T-cell (primary cell): ENCODE results near the gene SAMD10. TPM values are rescaled to one million over a fixed set of nuclear protein-coding genes. Genes with fewer than 3 reads are reported as not detected.

Experiments
- ATAC-seq, 4 experiments: fragments of 200-7000 bp in 3 of 4; fragments of 150-1000 bp in 1 of 4; cut with Tn5 transposase; replicated peaks in 1 of 4; 1 replicate in 3 of 4; 2 replicates in 1 of 4; pipeline ENCODE4 v1.10.0; 2021; ENCODE audit warnings: moderate library complexity in 3 of 4, mild to moderate bottlenecking in 2 of 4, moderate number of reproducible peaks in 1 of 4
- CTCF ChIA-PET, 2 donors: fragments of 300-600 bp; sonication (Branson Sonifier 250); formaldehyde crosslinking; loops; one replicate each; lab custom pipeline; 2022; ENCODE audit warnings: antibody characterized with exemption in 2 of 2; lab: Charles Lee
- POLR2A ChIA-PET, 2 donors: fragments of 300-600 bp; sonication (Branson Sonifier 250); formaldehyde crosslinking; loops; one replicate each; lab custom pipeline; 2022; ENCODE audit warnings: antibody characterized with exemption in 2 of 2; lab: Charles Lee
- DNase-seq, 35 experiments: peaks; one replicate each; pipeline versions ENCODE4 v3.0.0 to v3.0.0-alpha.2; 2013 to 2023
- H3K27ac ChIP-seq: one replicate; pipeline ENCODE4 v1.5.1; 2013; ENCODE audit warnings: low read length
- H3K27me3 ChIP-seq, 2 experiments: replicated peaks in 1 of 2; 1 replicate in 1 of 2; 2 replicates in 1 of 2; pipeline versions ENCODE4 v1.6.1 to v1.7.0; 2013; ENCODE audit warnings: low read length in 1 of 2, mixed read lengths in 1 of 2; ENCODE audit not compliant: control insufficient read depth in 2 of 2, insufficient read depth in 2 of 2; ENCODE audit errors: extremely low read depth in 1 of 2
- H3K36me3 ChIP-seq, 2 donors: 1 replicate in 1 of 2; 2 replicates in 1 of 2; pipeline versions ENCODE4 v1.6.1 to v1.7.0; 2013; ENCODE audit warnings: low read length in 1 of 2; ENCODE audit not compliant: control insufficient read depth in 2 of 2, insufficient read depth in 1 of 2; ENCODE audit errors: extremely low read depth in 1 of 2
- H3K4me1 ChIP-seq, 2 experiments: 1 replicate in 1 of 2; 2 replicates in 1 of 2; pipeline versions ENCODE4 v1.6.1 to v1.7.0; 2013; ENCODE audit warnings: low read length in 2 of 2, mixed read lengths in 1 of 2; ENCODE audit not compliant: insufficient read depth in 2 of 2, control insufficient read depth in 1 of 2; ENCODE audit errors: extremely low read depth in 1 of 2
- H3K4me3 ChIP-seq, 2 donors: 1 replicate in 1 of 2; 2 replicates in 1 of 2; pipeline versions ENCODE4 v1.5.1 to v1.7.0; 2013; ENCODE audit warnings: mild to moderate bottlenecking in 2 of 2, low read length in 1 of 2, moderate library complexity in 1 of 2; ENCODE audit not compliant: control insufficient read depth in 1 of 2; ENCODE audit errors: extremely low read depth in 1 of 2
- H3K9me3 ChIP-seq: 2 replicates; pipeline ENCODE4 v1.7.0; 2013
- H3K27ac Mint-ChIP-seq, 2 donors: one replicate each; pipeline ENCODE4 v1.8.0; 2020 to 2021; ENCODE audit warnings: mild to moderate bottlenecking in 2 of 2, mixed read lengths in 2 of 2
- H3K27me3 Mint-ChIP-seq, 2 donors: one replicate each; pipeline ENCODE4 v1.8.0; 2021 to 2022; ENCODE audit warnings: mixed read lengths in 2 of 2
- H3K36me3 Mint-ChIP-seq: one replicate; pipeline ENCODE4 v1.8.0; 2021; ENCODE audit warnings: mixed read lengths
- H3K4me1 Mint-ChIP-seq, 3 donors: one replicate each; pipeline ENCODE4 v1.8.0; 2020 to 2022; ENCODE audit warnings: mixed read lengths in 3 of 3, mild to moderate bottlenecking in 1 of 3
- H3K4me3 Mint-ChIP-seq, 3 donors: one replicate each; pipeline ENCODE4 v1.8.0; 2020 to 2022; ENCODE audit warnings: mild to moderate bottlenecking in 3 of 3, mixed read lengths in 3 of 3, moderate library complexity in 3 of 3
- H3K9me3 Mint-ChIP-seq, 3 donors: one replicate each; pipeline ENCODE4 v1.8.0; 2020 to 2022; ENCODE audit warnings: mixed read lengths in 3 of 3
- WGBS: methylation state at CpG from one replicate; pipeline ENCODE4 v1.1.5; 2013; ENCODE audit warnings: missing lambda C conversion rate; ENCODE audit not compliant: insufficient coverage; 5-methylcytosine and 5-hydroxymethylcytosine counted together
- total RNA-seq, 35 experiments: library from RNA in 6 of 35; stranded (reverse) in 6 of 35; fragments of 120-200 nt in 1 of 35; gene quantifications; one replicate each; pipeline versions ENCODE4 v1.2.1 to v1.2.4 and lab custom pipeline; 2013 to 2026

SAMD10 gene
- 10 to 100 TPM; 16.1 to 30.8 (median 17.7) TPM for total RNA-seq
- total RNA-seq (2013): 7.3 TPM
- 3.0 to 21.4 (median 10.6) reads per million in 29 experiments for total RNA-seq (lab: John Stamatoyannopoulos, UW)

DNA sequence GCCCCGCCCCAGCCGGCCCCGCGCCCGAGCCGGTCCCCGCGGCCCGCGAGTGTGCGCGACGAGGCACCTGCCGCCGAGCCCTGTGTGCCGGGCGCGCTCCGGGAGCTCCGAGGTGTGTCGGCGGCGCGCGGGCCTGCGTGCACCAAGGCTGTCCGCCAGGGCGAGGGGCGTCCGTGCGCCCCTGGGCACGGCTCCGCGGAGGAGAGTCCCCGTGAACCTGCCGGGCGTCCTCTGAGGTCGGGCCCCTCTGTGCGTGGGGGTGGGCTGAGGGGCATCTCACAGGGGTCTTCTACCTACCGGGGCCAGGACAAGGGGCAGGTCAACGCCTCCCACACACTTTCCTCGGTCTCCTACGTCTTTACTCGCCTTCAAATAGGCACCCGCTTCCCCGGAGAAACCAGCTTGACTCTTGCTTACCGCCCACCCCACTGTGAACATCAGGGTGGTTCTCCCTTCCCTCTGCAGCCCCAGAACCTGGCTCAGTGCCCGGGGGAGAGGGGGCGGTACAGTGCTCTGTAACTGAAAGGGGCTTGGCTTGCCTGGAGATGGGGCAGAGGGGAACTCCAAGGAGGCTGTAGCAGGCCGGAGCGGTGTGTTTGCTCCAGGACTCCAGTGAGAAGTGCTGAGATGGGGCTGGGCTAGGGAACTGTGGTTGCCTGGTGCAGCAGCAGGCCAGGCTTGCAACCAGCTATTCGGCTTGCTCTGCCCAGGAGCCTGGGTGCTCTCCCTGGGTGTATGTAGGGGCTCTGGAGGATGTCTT lies at the start of gene SAMD10:
Gene SAMD10, minus strand, starts transcription at position 86 of the 760 bp plus-strand sequence. CDS start 175 bp downstream, outside the sequence.
- Mint-ChIP-seq H3K4me1 (peaks cover 61 to 67% (median 66%) of the 10 kb centered on the region in 3 donors), H3K27me3 (no peaks in the 10 kb centered on the region), H3K27ac (peak within 1 kb of the TSS; percentile 96 to 98), H3K36me3 (peaks cover 21% of the 10 kb centered on the region), H3K4me3 (peak within 1 kb of the TSS; percentile 84 to 94 (median 85)), H3K9me3 (no peaks in the 10 kb centered on the region)
- Histone ChIP-seq H3K27ac (peak within 1 kb of the TSS; percentile 80), H3K4me1 (peaks cover 37 to 58% of the 10 kb centered on the region in 2 experiments), H3K27me3 (no peaks in the 10 kb centered on the region), H3K4me3 (peak within 1 kb of the TSS; percentile 67 to 72), H3K9me3 (no peaks in the 10 kb centered on the region), H3K36me3 (peaks cover 11 to 30% of the 10 kb centered on the region in 2 donors)
- DNase-seq (peak; percentile 47 to 83 (median 69)), ATAC-seq (peak; percentile 34 to 51 (median 36))
- CTCF ChIA-PET: interaction anchor here (0.6 to 1.8 kb wide), 7 partner anchors 59 to 321 kb away, joined by 3 to 8 read pairs (median 3); partner anchors contain the start of genes LIME1 (in 1 of the 2) and RTEL1 (in 1 of the 2)
- WGBS: 0% methylated on average over 30 of the region's 52 CpGs
- POLR2A ChIA-PET: interaction anchor here (0.6 to 1.0 kb wide), 3 partner anchors 115 to 426 kb away, joined by 3 to 4 read pairs (median 3); partner anchors contain the start of gene TPD52L2 (in 1 of the 2)

DNA sequence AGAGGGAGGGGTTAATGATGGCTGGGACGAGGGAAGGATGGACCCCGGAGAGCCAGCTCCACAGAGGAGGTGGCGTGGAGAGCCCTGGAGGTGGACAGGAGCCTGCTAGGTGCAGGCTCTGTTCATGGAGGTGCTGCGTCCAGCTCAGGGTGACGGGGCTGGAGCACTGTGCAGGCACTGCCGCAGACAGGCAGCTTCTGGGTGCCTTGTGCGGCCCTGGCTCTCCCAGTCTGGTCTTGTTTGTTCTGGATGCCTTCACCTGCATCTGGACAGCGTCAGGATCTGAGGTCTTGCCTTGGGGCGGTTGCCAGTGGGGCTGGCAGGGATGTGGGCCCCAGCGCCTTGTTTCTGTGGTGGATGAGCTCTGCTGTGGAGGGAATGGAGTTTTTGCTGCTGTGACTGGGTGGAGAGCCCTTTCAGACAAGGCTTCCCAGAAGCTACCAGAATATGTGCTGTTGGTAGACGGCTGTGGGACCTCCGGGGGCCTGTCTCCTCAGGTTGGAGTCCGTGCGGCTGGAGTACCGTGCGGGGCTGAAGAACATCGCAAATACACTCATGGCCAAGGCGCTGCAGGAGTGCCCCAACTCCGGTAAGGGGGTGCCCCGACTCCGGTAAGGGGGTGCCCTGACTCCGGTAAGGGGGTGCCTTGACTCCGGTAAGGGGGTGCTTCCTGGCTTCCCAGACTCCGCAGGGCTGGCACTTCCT lies 48.7 kb upstream of the SAMD10 start:
- Histone ChIP-seq H3K27ac (no peak overlapping the region), H3K27me3 (no peaks in the 10 kb centered on the region), H3K4me3 (no peak overlapping the region), H3K4me1 (no peaks in the 10 kb centered on the region), H3K9me3 (no peaks in the 10 kb centered on the region), H3K36me3 (peaks cover 65 to 95% of the 10 kb centered on the region in 2 donors)
- DNase-seq (no peak), ATAC-seq (no peak)
- H3K36me3 Mint-ChIP-seq: peaks cover 56% of the 10 kb centered on the region
- WGBS: 96% methylated on average over 22 of the region's 24 CpGs
- no peaks in the 10 kb centered on the region for H3K27me3 Mint-ChIP-seq
- no peak overlapping the region for H3K27ac Mint-ChIP-seq
- H3K9me3 Mint-ChIP-seq: no peaks in the 10 kb centered on the region
- CTCF ChIA-PET: no interaction called here
- no peak overlapping the region for H3K4me3 Mint-ChIP-seq
- POLR2A ChIA-PET: interaction anchor here in 1 of 2 donors (0.5 kb wide), 1 partner anchor 1299 kb away, joined by 8 read pairs; no protein-coding TSS in a partner anchor
- H3K4me1 Mint-ChIP-seq: peaks cover 0 to 9% (median 0%) of the 10 kb centered on the region in 3 donors

DNA sequence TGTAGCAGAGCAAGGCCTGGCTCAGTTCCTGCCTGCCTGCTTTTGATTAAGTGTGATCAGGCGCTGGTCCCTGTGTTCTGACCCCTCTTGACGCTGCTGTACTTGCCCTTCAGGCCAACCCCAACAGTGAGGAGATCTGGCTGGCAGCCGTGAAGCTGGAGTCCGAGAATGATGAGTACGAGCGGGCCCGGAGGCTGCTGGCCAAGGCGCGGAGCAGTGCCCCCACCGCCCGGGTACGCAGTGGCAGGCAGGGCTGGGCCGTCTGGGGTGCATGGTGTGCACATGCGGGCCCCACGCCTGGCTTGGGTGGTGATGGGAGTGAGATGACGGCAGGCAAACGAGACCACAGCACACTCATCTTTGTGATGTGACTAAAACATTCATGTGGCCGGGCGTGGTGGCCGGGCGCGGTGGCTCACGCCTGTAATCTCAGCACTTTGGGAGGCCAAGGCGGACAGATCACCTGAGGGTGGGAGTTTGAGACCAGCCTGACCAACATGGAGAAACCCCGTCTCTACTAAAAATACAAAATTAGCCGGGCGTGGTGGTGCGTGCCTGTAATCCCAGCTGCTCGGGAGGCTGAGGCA lies 46.5 kb upstream of the SAMD10 start:
- no peak overlapping the region for H3K27ac Mint-ChIP-seq
- no peak for ATAC-seq
- ChIA-PET CTCF (no interaction called here), POLR2A (no interaction called here)
- Histone ChIP-seq H3K9me3 (no peaks in the 10 kb centered on the region), H3K27me3 (no peaks in the 10 kb centered on the region), H3K4me3 (no peak overlapping the region), H3K36me3 (peaks cover 57 to 92% of the 10 kb centered on the region in 2 donors), H3K4me1 (no peaks in the 10 kb centered on the region), H3K27ac (no peak overlapping the region)
- H3K4me3 Mint-ChIP-seq: no peak overlapping the region
- no peak for DNase-seq
- H3K4me1 Mint-ChIP-seq: peaks cover 0 to 17% (median 13%) of the 10 kb centered on the region in 3 donors
- H3K36me3 Mint-ChIP-seq: peaks cover 62% of the 10 kb centered on the region
- no peaks in the 10 kb centered on the region for H3K9me3 Mint-ChIP-seq
- 98% methylated on average over 23 of the region's 29 CpGs for WGBS
- no peaks in the 10 kb centered on the region for H3K27me3 Mint-ChIP-seq

DNA sequence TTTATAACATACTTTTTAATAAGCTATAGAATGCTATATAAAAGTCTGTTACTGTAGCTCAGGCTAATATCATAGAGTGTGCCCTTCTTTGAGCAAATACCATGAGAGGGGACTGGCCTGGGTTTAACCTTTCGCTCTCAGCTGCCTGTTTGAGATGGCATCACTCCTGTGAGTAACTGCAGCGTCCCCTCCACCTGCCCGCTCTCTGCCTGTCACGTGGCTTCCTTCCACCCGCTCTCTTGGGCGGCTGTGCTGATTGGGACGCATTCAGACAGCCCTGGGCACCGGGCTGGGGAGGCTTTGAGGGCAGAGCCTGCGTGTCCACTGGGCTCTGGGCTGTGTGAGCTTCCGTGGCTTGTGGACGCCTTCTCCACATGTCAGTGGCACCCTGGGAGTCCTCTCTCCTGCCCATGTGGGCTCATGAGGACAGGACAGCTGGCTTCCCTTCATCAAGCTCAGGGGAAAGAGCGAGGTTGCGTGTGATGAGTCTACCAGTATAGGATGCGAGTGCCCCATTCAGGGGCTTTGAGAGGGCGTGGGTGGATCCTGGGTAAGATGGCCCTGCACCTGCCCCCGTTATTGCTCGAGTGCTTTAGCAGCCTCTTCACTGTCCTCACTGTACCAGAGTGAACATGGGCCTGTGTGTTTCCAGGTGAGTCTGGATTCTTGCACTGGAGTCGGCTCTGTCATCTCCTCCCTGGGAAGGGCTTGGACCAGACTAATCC lies 45.8 kb upstream of the SAMD10 start:
- no peak for DNase-seq
- Histone ChIP-seq H3K4me3 (no peak overlapping the region), H3K27me3 (no peaks in the 10 kb centered on the region), H3K9me3 (no peaks in the 10 kb centered on the region), H3K27ac (no peak overlapping the region), H3K4me1 (no peaks in the 10 kb centered on the region), H3K36me3 (peaks cover 50 to 86% of the 10 kb centered on the region in 2 donors)
- Mint-ChIP-seq H3K27ac (peak overlapping the region in 1 of 2 donors; percentile 23), H3K36me3 (peaks cover 57% of the 10 kb centered on the region), H3K4me1 (peaks cover 0 to 17% (median 13%) of the 10 kb centered on the region in 3 donors), H3K9me3 (no peaks in the 10 kb centered on the region), H3K4me3 (no peak overlapping the region), H3K27me3 (no peaks in the 10 kb centered on the region)
- ATAC-seq: no peak
- CTCF ChIA-PET: no interaction called here
- POLR2A ChIA-PET: no interaction called here
- WGBS: 98% methylated on average over 18 of the region's 18 CpGs

DNA sequence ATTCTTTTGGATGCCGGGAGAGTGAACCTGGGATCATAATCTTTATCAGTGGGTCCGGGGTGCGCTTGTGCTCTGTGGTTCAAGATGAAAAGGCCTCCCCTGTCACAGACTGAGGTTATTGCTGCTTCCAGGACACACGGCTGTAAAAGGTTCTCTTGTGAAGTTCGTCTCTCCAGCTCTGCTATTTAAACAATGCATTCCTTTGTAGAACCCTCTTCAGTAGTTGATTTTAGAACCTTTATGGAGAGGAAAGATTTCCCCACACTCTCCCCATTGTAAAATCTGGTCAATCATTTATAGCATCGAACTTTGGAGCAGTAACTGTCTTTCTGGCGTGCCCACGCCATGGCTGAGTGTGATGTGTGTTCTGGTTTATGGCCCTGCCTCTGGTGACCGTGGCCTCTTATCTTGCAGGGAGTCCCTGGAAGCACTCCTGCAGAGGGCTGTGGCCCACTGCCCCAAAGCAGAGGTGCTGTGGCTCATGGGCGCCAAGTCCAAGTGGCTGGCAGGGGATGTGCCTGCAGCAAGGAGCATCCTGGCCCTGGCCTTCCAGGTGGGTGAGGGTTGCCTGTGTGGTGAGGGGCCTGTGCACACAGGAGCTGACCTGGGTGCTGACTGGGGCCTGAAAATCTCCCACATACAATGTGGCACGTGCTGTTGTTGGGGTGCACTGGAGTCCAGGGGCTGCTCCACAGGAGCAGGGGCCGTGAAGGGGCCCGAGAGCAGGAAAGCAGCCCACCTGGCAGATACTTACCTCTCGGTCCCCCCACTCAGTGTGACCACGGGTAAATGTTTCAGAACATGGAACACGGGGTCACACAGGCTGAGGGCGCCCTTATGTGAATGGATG lies 44.9 kb upstream of the SAMD10 start:
- DNase-seq (no peak), ATAC-seq (no peak)
- Histone ChIP-seq H3K4me3 (no peak overlapping the region), H3K27me3 (no peaks in the 10 kb centered on the region), H3K4me1 (no peaks in the 10 kb centered on the region), H3K9me3 (no peaks in the 10 kb centered on the region), H3K27ac (no peak overlapping the region), H3K36me3 (peaks cover 47 to 84% of the 10 kb centered on the region in 2 donors)
- Mint-ChIP-seq H3K36me3 (peaks cover 63% of the 10 kb centered on the region), H3K27ac (no peak overlapping the region), H3K4me1 (peaks cover 1 to 22% (median 19%) of the 10 kb centered on the region in 3 donors), H3K4me3 (no peak overlapping the region), H3K9me3 (no peaks in the 10 kb centered on the region), H3K27me3 (no peaks in the 10 kb centered on the region)
- POLR2A ChIA-PET: no interaction called here
- WGBS: 97% methylated on average over 12 of the region's 17 CpGs
- CTCF ChIA-PET: no interaction called here
